Choroid plexus epithelial cell (primary cell): ENCODE data around the gene KLF3.

Source experiments
- DNase-seq: peaks from one replicate; pipeline ENCODE4 v3.0.0-alpha.2; 2010; ENCODE audit warnings: low read depth
- H3K4me3 ChIP-seq: 2 replicates; pipeline ENCODE4 v1.5.1; 2011; ENCODE audit warnings: low read depth, mild to moderate bottlenecking, control low read depth, low read length, moderate library complexity
- TF ChIP-seq, protein P1 (sequence below): conservative IDR thresholded peaks from 2 replicates; pipeline ENCODE4 v1.5.1; 2011; ENCODE audit warnings: low read depth, mild to moderate bottlenecking, control low read depth, inconsistent platforms, low read length, moderate library complexity

Gene KLF3

DNA sequence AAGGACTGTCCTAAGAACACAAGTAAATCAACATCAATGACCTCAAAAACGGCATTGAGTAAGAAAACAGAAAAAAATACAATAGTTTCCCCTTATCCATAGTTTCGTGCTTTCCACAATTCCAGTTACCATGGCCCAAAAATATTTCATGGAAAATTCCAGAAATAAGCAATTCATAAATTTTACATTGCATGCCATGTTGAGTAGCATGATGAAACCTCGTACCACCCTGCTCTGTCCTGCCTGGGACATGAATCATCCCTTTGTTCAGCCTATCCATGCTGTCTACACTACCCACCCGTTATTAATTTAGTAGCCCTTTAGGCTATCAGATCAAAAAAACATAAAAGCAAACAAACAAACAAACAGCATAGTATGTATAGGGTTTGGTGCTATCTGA, 51.1 kb downstream of the KLF3 start:
- DNase-seq, result no peak
- TF ChIP-seq, protein P1, sequence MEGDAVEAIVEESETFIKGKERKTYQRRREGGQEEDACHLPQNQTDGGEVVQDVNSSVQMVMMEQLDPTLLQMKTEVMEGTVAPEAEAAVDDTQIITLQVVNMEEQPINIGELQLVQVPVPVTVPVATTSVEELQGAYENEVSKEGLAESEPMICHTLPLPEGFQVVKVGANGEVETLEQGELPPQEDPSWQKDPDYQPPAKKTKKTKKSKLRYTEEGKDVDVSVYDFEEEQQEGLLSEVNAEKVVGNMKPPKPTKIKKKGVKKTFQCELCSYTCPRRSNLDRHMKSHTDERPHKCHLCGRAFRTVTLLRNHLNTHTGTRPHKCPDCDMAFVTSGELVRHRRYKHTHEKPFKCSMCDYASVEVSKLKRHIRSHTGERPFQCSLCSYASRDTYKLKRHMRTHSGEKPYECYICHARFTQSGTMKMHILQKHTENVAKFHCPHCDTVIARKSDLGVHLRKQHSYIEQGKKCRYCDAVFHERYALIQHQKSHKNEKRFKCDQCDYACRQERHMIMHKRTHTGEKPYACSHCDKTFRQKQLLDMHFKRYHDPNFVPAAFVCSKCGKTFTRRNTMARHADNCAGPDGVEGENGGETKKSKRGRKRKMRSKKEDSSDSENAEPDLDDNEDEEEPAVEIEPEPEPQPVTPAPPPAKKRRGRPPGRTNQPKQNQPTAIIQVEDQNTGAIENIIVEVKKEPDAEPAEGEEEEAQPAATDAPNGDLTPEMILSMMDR, result no peak
- H3K4me3 ChIP-seq, result no peak overlapping the region

DNA sequence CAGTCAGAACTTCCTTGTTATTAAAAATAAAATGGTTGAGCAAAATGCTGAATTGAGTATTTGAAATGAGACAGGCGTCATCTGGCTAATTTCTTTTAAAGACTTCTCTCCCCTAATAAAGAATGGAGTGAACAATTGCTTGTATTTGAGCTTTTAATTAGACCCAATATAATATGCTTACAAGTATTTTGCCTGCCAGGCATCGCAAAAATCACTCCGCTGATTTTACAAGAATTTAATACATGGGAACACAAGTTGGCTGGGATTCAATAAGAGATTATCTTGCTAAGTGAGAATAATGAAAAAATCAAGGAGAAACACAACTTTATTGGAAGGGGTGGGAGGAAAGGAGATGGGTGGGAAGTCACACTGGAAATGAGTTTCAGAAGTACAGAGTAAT, 52.3 kb downstream of the KLF3 start:
- no peak for DNase-seq
- TF ChIP-seq, protein P1, result no peak
- no peak overlapping the region for H3K4me3 ChIP-seq

DNA sequence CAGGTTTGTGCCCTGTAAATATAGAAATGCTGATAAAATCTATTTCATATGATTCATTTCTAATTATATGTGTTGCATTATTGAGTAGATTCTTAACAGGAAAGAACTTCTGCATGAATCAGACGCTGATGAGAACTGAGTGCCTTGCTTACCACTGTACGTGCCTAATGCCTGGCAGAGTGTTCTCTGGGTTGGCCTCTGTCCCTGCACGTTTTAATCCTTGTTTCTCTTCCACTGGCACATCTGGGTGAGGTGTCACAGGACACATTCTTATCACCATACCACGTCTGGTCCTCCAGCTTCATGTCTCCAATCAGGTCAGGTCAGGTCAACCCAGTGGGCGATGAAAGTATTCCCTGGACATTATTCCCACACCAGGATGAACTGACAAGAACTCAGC, 53.6 kb downstream of the KLF3 start:
- DNase-seq, result peak; percentile 23
- TF ChIP-seq, protein P1, result no peak
- no peak overlapping the region for H3K4me3 ChIP-seq

DNA sequence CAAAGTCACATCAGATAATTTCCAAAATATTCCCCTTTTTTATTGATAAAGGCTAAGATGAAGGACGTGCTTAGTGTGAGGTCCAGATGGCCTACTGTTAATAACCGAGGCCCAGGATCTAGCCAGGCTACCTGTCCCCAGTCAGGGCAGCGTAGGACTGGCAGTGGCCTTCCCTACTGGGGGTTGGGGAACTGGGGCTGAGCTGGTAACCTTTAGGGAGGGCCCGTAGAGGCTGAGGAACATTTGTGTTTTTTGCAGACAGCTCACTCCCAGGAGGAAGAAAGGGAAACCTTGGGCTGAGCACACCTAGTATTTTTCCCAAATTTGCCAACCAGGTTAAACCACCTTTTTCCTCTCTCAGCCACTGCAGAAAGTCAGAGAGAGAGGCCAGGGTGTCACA, 59.1 kb downstream of the KLF3 start:
- DNase-seq, result no peak
- H3K4me3 ChIP-seq, result no peak overlapping the region
- TF ChIP-seq, protein P1, result no peak

DNA sequence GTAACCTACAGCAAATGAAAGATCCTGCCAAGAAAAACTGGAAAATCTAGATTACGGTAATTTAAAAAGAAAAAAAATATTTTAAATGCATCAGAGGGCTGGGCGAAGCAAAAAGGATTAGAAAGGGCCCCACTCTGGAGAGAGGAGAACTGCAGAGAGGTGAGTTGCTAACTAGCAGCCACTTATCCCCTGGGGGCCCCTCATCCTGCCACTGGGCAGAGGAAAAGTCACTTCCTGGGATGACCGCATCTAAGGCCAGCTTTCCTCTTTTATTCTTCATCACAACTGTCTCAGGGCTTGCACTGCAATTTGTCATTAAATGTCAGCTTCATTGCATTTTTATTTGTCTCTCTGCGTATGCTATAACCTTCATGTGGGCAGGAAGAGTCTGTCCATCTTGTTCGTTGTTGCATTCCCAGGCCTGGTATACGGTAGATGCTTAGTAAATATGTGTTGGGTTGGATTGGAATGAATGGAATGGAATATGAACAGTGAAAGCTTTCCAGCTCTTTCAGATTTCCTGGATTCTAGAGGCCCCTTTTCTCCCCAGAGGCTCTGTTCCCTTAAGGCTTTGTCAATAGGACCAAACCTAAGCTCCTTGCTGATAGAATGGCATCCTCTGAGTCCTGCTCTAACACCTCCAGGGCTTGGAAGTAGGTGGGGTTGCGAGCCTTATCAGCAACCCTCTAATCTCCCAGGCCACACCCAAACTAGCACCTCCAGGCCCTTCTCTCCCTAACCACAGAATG, 59.9 kb downstream of the KLF3 start:
- DNase-seq, result no peak
- H3K4me3 ChIP-seq, result no peak overlapping the region
- TF ChIP-seq, protein P1, result no peak

DNA sequence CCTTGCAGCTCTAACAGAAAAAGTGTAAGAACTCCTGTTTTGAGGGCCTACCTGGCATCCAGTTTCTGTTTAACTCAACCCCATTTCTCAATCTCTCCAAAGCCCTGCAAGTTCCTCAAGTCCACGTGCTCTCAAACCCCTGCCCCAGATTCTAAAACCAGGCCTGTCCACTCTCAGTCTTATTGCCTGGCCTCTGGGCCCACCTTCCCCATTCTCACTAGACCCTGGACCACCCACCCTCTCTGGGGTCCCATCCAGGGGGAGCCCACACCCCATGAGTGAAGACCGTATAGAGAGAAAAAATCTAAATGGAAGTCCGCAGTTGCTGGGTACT, 60.4 kb downstream of the KLF3 start:
- no peak for DNase-seq
- no peak overlapping the region for H3K4me3 ChIP-seq
- TF ChIP-seq, protein P1, result no peak

DNA sequence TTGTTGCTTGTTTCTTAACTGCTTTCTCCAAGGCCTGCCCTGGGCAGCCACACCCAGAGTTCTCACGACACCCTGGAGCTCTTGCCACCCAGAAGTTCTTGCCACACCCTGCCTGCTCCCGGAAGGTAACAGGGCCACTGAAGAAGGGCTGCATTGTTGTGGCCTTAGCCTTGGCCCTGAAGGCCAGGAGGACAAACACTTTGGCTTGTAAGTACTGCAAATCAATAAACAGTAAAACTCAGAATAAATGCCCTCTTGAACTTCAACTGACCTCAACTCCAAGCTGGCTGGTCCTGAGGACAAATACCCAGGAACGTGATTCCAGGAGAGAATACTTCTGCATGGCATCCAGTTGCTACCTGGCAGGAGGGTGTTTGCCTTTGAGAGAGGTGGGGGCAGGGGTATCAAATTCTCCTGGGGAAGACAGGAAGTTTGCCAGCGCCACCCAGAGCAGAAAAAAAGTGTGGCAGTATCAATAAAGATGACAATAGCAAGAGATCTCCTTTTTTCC, 64.7 kb downstream of the KLF3 start:
- TF ChIP-seq, protein P1, result peak; percentile 4
- no peak overlapping the region for H3K4me3 ChIP-seq
- no peak for DNase-seq
